H1 (cell line): Measurements from ENCODE around the gene TAS2R7. TPM values are rescaled to one million over a fixed set of nuclear protein-coding genes. Genes with fewer than 3 reads are reported as not detected.

Experiments
- CTCF ChIA-PET: fragments of 300-600 bp; sonication (Branson Sonifier 250); formaldehyde crosslinking; loops from one replicate; lab custom pipeline; 2021; ENCODE audit not compliant: partially characterized antibody; lab: Charles Lee
- POLR2A ChIA-PET: fragments of 300-600 bp; sonication (Branson Sonifier 250); formaldehyde crosslinking; loops from one replicate; lab custom pipeline; 2021; ENCODE audit warnings: inconsistent platforms; ENCODE audit not compliant: partially characterized antibody; lab: Charles Lee
- DNase-seq, 2 experiments: peaks; one replicate each; pipeline versions ENCODE4 v3.0.0 to v3.0.0-alpha.2; 2010 to 2022; ENCODE audit warnings: low spot score in 2 of 2, low read depth in 1 of 2, mixed read lengths in 1 of 2
- FAIRE-seq: peaks from 2 replicates; lab custom pipeline; 2011; peaks lifted over from hg19 to GRCh38; lab: Jason Lieb, UNC
- H2AFZ ChIP-seq: 2 replicates; pipeline ENCODE4 v1.8.1; 2012; ENCODE audit warnings: low read length, inconsistent platforms
- H2AK5ac ChIP-seq: 2 replicates; pipeline ENCODE4 v1.6.1; 2013; ENCODE audit warnings: low read depth, low read length
- H2BK120ac ChIP-seq: replicated peaks from 2 replicates; pipeline ENCODE3; 2013; ENCODE audit warnings: low read depth, low read length, inconsistent platforms
- H2BK12ac ChIP-seq: 2 replicates; pipeline ENCODE4 v1.6.1; 2013; ENCODE audit warnings: low read depth, low read length
- H2BK15ac ChIP-seq: 2 replicates; pipeline ENCODE4 v1.6.1; 2013; ENCODE audit warnings: low read length
- H2BK20ac ChIP-seq: 2 replicates; pipeline ENCODE4 v1.6.1; 2013; ENCODE audit warnings: low read length
- H2BK5ac ChIP-seq: 2 replicates; pipeline ENCODE4 v1.6.1; 2013; ENCODE audit warnings: low read depth, low read length
- H3K14ac ChIP-seq: 2 replicates; pipeline ENCODE4 v1.6.1; 2013; ENCODE audit warnings: inconsistent platforms; ENCODE audit not compliant: insufficient read length
- H3K18ac ChIP-seq: 2 replicates; pipeline ENCODE4 v1.6.1; 2013; ENCODE audit warnings: low read length; ENCODE audit errors: extremely low read depth
- H3K23ac ChIP-seq: 2 replicates; pipeline ENCODE4 v1.6.1; 2013; ENCODE audit warnings: inconsistent platforms; ENCODE audit not compliant: insufficient read length
- H3K23me2 ChIP-seq: 2 replicates; pipeline ENCODE4 v1.6.1; 2013; ENCODE audit warnings: low read depth, low read length
- H3K27ac ChIP-seq: 2 replicates; pipeline ENCODE4 v1.6.1; 2011; ENCODE audit warnings: low read depth, low read length, inconsistent platforms
- H3K27me3 ChIP-seq, 4 experiments: replicated peaks in 1 of 4; 1 replicate in 1 of 4; 2 replicates in 3 of 4; pipeline versions ENCODE4 v1.6.1 to v1.8.1; 2011 to 2013; ENCODE audit warnings: low read length in 3 of 4, mild to moderate bottlenecking in 3 of 4, inconsistent platforms in 2 of 4, mixed read lengths in 2 of 4, moderate library complexity in 1 of 4; ENCODE audit not compliant: control insufficient read depth in 3 of 4, insufficient read depth in 3 of 4; ENCODE audit errors: extremely low read depth in 1 of 4
- H3K36me3 ChIP-seq, 4 experiments: 2 replicates each; pipeline versions ENCODE4 v1.6.1 to v1.8.1; 2011 to 2013; ENCODE audit warnings: mild to moderate bottlenecking in 4 of 4, low read length in 3 of 4, moderate library complexity in 2 of 4, control low read depth in 1 of 4, inconsistent platforms in 1 of 4; ENCODE audit not compliant: insufficient read depth in 4 of 4, control insufficient read depth in 2 of 4
- H3K4ac ChIP-seq: replicated peaks from 2 replicates; pipeline ENCODE3; 2013; ENCODE audit warnings: low read length, low read depth, mixed read lengths, inconsistent platforms; ENCODE audit not compliant: insufficient read length
- H3K4me1 ChIP-seq, 4 experiments: replicated peaks in 1 of 4; 1 replicate in 1 of 4; 2 replicates in 3 of 4; pipeline versions ENCODE4 v1.6.1 to v1.8.1; 2011 to 2013; ENCODE audit warnings: low read length in 3 of 4, inconsistent platforms in 2 of 4, mixed read lengths in 1 of 4; ENCODE audit not compliant: insufficient read depth in 4 of 4, control insufficient read depth in 3 of 4
- H3K4me2 ChIP-seq, 2 experiments: 2 replicates each; pipeline versions ENCODE4 v1.6.1 to v1.8.1; 2011 to 2013; ENCODE audit warnings: low read depth in 2 of 2, low read length in 2 of 2, control low read depth in 1 of 2, inconsistent platforms in 1 of 2, mild to moderate bottlenecking in 1 of 2; ENCODE audit not compliant: insufficient read depth in 1 of 2
- H3K4me3 ChIP-seq, 4 experiments: fragments of 200-600, 300-600 bp in 1 of 4; sonication (generic), shearing (Covaris generic), sonication (Bioruptor Twin) in 1 of 4; 2 replicates each; pipeline versions ENCODE4 v1.5.1 to v1.8.1; 2011 to 2016; ENCODE audit warnings: low read length in 4 of 4, low read depth in 3 of 4, control low read depth in 2 of 4, inconsistent platforms in 2 of 4, mild to moderate bottlenecking in 2 of 4, mixed read lengths in 1 of 4, moderate library complexity in 1 of 4; ENCODE audit not compliant: insufficient read depth in 2 of 4; ENCODE audit errors: extremely low read depth in 1 of 4
- H3K56ac ChIP-seq: replicated peaks from 2 replicates; pipeline ENCODE3; 2013; ENCODE audit warnings: low read depth, mild to moderate bottlenecking, mixed read lengths, low read length, inconsistent platforms; ENCODE audit not compliant: insufficient read length
- H3K79me1 ChIP-seq: 2 replicates; pipeline ENCODE4 v1.6.1; 2013; ENCODE audit warnings: low read depth, low read length, control low read depth
- H3K79me2 ChIP-seq, 2 experiments: 2 replicates each; pipeline versions ENCODE4 v1.6.1 to v1.8.1; 2012 to 2013; ENCODE audit warnings: low read length in 2 of 2, mild to moderate bottlenecking in 2 of 2, inconsistent platforms in 1 of 2; ENCODE audit not compliant: insufficient read depth in 2 of 2, control insufficient read depth in 1 of 2
- H3K9ac ChIP-seq, 4 experiments: replicated peaks in 1 of 4; 1 replicate in 1 of 4; 2 replicates in 3 of 4; pipeline versions ENCODE4 v1.6.1 to v1.8.1; 2011 to 2013; ENCODE audit warnings: low read depth in 3 of 4, low read length in 3 of 4, control low read depth in 2 of 4, mild to moderate bottlenecking in 2 of 4, moderate library complexity in 2 of 4, inconsistent platforms in 1 of 4; ENCODE audit errors: extremely low read depth in 1 of 4
- H3K9me3 ChIP-seq, 2 experiments: 2 replicates each; pipeline versions ENCODE4 v1.6.1 to v1.8.1; 2012 to 2013; ENCODE audit warnings: mild to moderate bottlenecking in 2 of 2, moderate library complexity in 2 of 2, control low read depth in 1 of 2, inconsistent platforms in 1 of 2, low read depth in 1 of 2, low read length in 1 of 2, mixed read lengths in 1 of 2; ENCODE audit not compliant: insufficient read depth in 2 of 2
- H4K20me1 ChIP-seq, 2 experiments: replicated peaks in 1 of 2; 2 replicates each; pipeline versions ENCODE3 to v1.8.1; 2011 to 2013; ENCODE audit warnings: inconsistent platforms in 2 of 2, low read length in 2 of 2, mild to moderate bottlenecking in 1 of 2; ENCODE audit not compliant: insufficient read depth in 2 of 2, control insufficient read depth in 1 of 2
- H4K5ac ChIP-seq: 2 replicates; pipeline ENCODE4 v1.6.1; 2013; ENCODE audit warnings: low read length, low read depth, mixed read lengths, inconsistent platforms; ENCODE audit not compliant: insufficient read length
- H4K8ac ChIP-seq: 2 replicates; pipeline ENCODE4 v1.8.0; 2013; ENCODE audit warnings: mild to moderate bottlenecking, moderate library complexity, low read length, inconsistent platforms; ENCODE audit not compliant: insufficient read depth; ENCODE audit errors: extremely low read depth
- H4K91ac ChIP-seq: replicated peaks from 2 replicates; pipeline ENCODE3; 2013; ENCODE audit warnings: low read length, mixed read lengths, inconsistent platforms; ENCODE audit not compliant: insufficient read length
- BRCA1 ChIP-seq: IDR thresholded peaks from 2 replicates; pipeline ENCODE4 v1.6.1; 2012; ENCODE audit warnings: low read depth, low read length, improper control_type of control experiment
- POU5F1 ChIP-seq: IDR thresholded peaks from 2 replicates; pipeline ENCODE4 v1.6.1; 2011; ENCODE audit warnings: low read depth, mild to moderate bottlenecking, low read length, moderate library complexity
- SP2 ChIP-seq: IDR thresholded peaks from 2 replicates; pipeline ENCODE4 v1.6.1; 2012; ENCODE audit warnings: mild to moderate bottlenecking, low read length, inconsistent platforms
- WGBS, 2 experiments: shearing (Covaris generic) in 1 of 2; methylation state at CpG; one replicate each; pipeline versions ENCODE4 v1.1.6 to v1.1.7; 2013 to 2015; ENCODE audit warnings: low lambda C conversion rate in 2 of 2, mixed read lengths in 2 of 2, inconsistent platforms in 1 of 2, low coverage in 1 of 2, missing lambda C conversion rate in 1 of 2; ENCODE audit not compliant: insufficient replicate concordance in 2 of 2, insufficient coverage in 1 of 2, insufficient read length in 1 of 2; ENCODE audit errors: extremely low coverage in 1 of 2, missing lambda C conversion rate in 1 of 2; 5-methylcytosine and 5-hydroxymethylcytosine counted together
- polyA plus RNA-seq, 7 experiments: library from polyadenylated mRNA; depleted of rRNA in 3 of 7; stranded (reverse) in 5 of 7; unstranded in 2 of 7; fragments of >200 nt in 5 of 7; fragments of 200-250 nt in 2 of 7; gene quantifications; 1 replicate in 5 of 7; 2 replicates in 1 of 7; 4 replicates in 1 of 7; pipeline versions ENCODE4 v1.2.1 to v1.2.3, GENCODE V29; 2011 to 2013; ENCODE audit warnings: missing spikeins in 2 of 7, mixed read lengths in 2 of 7
- total RNA-seq: library from RNA; stranded (reverse); fragmentation: NEBNext Ultra II Directional; extraction: Animal tissue kit (Norgen Biotek cat#: 25700); gene quantifications from 2 replicates; pipeline ENCODE4 v1.2.1, GENCODE V29; 2021
- TF ChIP-seq, protein P1 (sequence below): IDR thresholded peaks from 2 replicates; pipeline ENCODE4 v1.6.1; 2011; ENCODE audit warnings: low read depth, mild to moderate bottlenecking, low read length; ENCODE audit not compliant: insufficient read depth

The TAS2R7 gene
- total and polyA plus RNA-seq, 2 of the 8 experiments (the other 6 are each of a cell fraction or from before 2014, with no cell fraction given) = not detected

- Histone ChIP-seq H2BK12ac (no peak within 1 kb of the TSS), H4K20me1 (no peaks in the 10 kb centered on the region), H2BK5ac (no peak within 1 kb of the TSS), H3K4me3 (no peak within 1 kb of the TSS), H3K14ac (no peak within 1 kb of the TSS), H3K23ac (no peak within 1 kb of the TSS), H3K9ac (no peak within 1 kb of the TSS), H2AFZ (no peak within 1 kb of the TSS), H3K18ac (no peak within 1 kb of the TSS), H3K79me1 (no peaks in the 10 kb centered on the region), H2BK120ac (no peak within 1 kb of the TSS), H3K27ac (no peak within 1 kb of the TSS), H3K9me3 (no peaks in the 10 kb centered on the region), H4K91ac (no peak within 1 kb of the TSS)
- CTCF ChIA-PET = no interaction called here
- TF ChIP-seq, protein P1, sequence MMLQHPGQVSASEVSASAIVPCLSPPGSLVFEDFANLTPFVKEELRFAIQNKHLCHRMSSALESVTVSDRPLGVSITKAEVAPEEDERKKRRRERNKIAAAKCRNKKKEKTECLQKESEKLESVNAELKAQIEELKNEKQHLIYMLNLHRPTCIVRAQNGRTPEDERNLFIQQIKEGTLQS = no peak
- no peak for TF ChIP-seq BRCA1
- TF ChIP-seq POU5F1 = no peak
- no peak for TF ChIP-seq SP2
- TF ChIP-seq, all 59 proteins: peak for 0
- WGBS, 2 experiments = 86% methylated on average over 1 of the region's 1 CpG; no CpG with 5 or more reads in 1 of the 2 experiments
- no peaks in the 10 kb centered on the region for H3K79me2 ChIP-seq
- H4K8ac ChIP-seq = no peak within 1 kb of the TSS
- no peak within 1 kb of the TSS for H4K5ac ChIP-seq
- peaks cover 0 to 6% (median 3%) of the 10 kb centered on the region in 4 experiments; a peak in 4 of 7 replicates for H3K4me1 ChIP-seq
- DNase-seq = no peak
- POLR2A ChIA-PET = no interaction called here
- H3K4ac ChIP-seq = no peak within 1 kb of the TSS
- no peak within 1 kb of the TSS for H3K4me2 ChIP-seq
- no peaks in the 10 kb centered on the region for H3K23me2 ChIP-seq
- H2BK20ac ChIP-seq = no peak within 1 kb of the TSS
- no peak within 1 kb of the TSS for H3K56ac ChIP-seq
- H2BK15ac ChIP-seq = no peak within 1 kb of the TSS
- H3K27me3 ChIP-seq = peaks cover 0 to 1% (median 0%) of the 10 kb centered on the region in 4 experiments; a peak in 1 of 7 replicates
- no peak within 1 kb of the TSS for H2AK5ac ChIP-seq
- no peak for FAIRE-seq
- H3K36me3 ChIP-seq = no peaks in the 10 kb centered on the region
Measured at GRCh38 chr12:10807186-10807585, 4.8 kb upstream of the TAS2R7 start, which contains the start of gene TAS2R8. TAS2R8 (minus strand) TSS chr12:10807286; CDS start chr12:10806980, 306 bp downstream.
